Breast epithelium (tissue), 4 donors: Measurements from ENCODE around the gene GPR68. TPM values are rescaled to one million over a fixed set of nuclear protein-coding genes. Genes with fewer than 3 reads are reported as not detected.

Experiments
- DNase-seq, 2 donors: peaks; one replicate each; pipeline ENCODE4 v3.0.0-alpha.2; 2019; ENCODE audit warnings: low spot score in 2 of 2
- H3K27ac ChIP-seq, 2 donors: fragments of 200-600 bp; sonication (generic) in 1 of 2; one replicate each; pipeline ENCODE4 v1.5.1; 2016 to 2019; ENCODE audit warnings: mild to moderate bottlenecking in 1 of 2
- H3K27me3 ChIP-seq, 2 donors: fragments of 200-600 bp; sonication (generic) in 1 of 2; one replicate each; pipeline versions ENCODE4 v1.5.1 to v1.6.0; 2017 to 2019; ENCODE audit warnings: control low read depth in 1 of 2, mild to moderate bottlenecking in 1 of 2
- H3K36me3 ChIP-seq: fragments of 200-600 bp; one replicate; pipeline ENCODE4 v1.5.1; 2019
- H3K4me1 ChIP-seq, 2 donors: fragments of 200-600 bp; sonication (generic); one replicate each; pipeline ENCODE4 v1.5.1; 2016 to 2019; ENCODE audit warnings: control low read depth in 1 of 2
- H3K4me3 ChIP-seq, 3 donors: fragments of 200-600 bp; sonication (generic); 1 replicate in 2 of 3; 2 replicates in 1 of 3; pipeline ENCODE4 v1.5.1; 2016 to 2019; ENCODE audit warnings: mild to moderate bottlenecking in 3 of 3, moderate library complexity in 2 of 3
- H3K9me3 ChIP-seq, 2 donors: fragments of 200-600 bp; sonication (generic) in 1 of 2; one replicate each; pipeline ENCODE4 v1.5.1; 2016 to 2019; ENCODE audit warnings: control low read depth in 1 of 2
- POLR2A ChIP-seq: fragments of 450-650 bp; IDR thresholded peaks from one replicate; pipeline ENCODE4 v1.6.1; 2016; ENCODE audit warnings: antibody characterized with exemption, mild to moderate bottlenecking, moderate library complexity
- POLR2AphosphoS5 ChIP-seq, 3 donors: sonication (generic); formaldehyde crosslinking; IDR thresholded peaks; one replicate each; pipeline ENCODE4 v1.6.1; 2017; ENCODE audit warnings: antibody characterized with exemption in 3 of 3
- intact Hi-C: fragments of 100-400 bp; cut with DNase I; formaldehyde crosslinking; loops from one replicate; pipeline ENCODE4 v1.15.1; 2023; ENCODE audit warnings: low total_unique reads
- total RNA-seq, 3 donors: library from RNA; depleted of rRNA; stranded (reverse); fragments of >200 nt; gene quantifications; one replicate each; pipeline ENCODE4 v1.1.0, GENCODE V29; 2016
- TF ChIP-seq, protein P1 (sequence below), 3 donors: fragments of 450-650 bp; IDR thresholded peaks; one replicate each; pipeline ENCODE4 v1.5.1; 2016 to 2017; ENCODE audit warnings: antibody characterized with exemption in 3 of 3, mild to moderate bottlenecking in 3 of 3, moderate library complexity in 3 of 3

Gene GPR68
- total RNA-seq, 3 donors from 2014 or later = 0.32 to 0.66 (median 0.59) TPM

GRCh38 chr14:91257328-91258010 is 13.0 kb upstream of the GPR68 start:
- H3K27me3 ChIP-seq = no peaks in the 10 kb centered on the region
- H3K9me3 ChIP-seq = no peaks in the 10 kb centered on the region
- TF ChIP-seq POLR2A (no peak), POLR2AphosphoS5 (IDR thresholded peaks at IDR 0.05) (no peak)
- TF ChIP-seq, protein P1, sequence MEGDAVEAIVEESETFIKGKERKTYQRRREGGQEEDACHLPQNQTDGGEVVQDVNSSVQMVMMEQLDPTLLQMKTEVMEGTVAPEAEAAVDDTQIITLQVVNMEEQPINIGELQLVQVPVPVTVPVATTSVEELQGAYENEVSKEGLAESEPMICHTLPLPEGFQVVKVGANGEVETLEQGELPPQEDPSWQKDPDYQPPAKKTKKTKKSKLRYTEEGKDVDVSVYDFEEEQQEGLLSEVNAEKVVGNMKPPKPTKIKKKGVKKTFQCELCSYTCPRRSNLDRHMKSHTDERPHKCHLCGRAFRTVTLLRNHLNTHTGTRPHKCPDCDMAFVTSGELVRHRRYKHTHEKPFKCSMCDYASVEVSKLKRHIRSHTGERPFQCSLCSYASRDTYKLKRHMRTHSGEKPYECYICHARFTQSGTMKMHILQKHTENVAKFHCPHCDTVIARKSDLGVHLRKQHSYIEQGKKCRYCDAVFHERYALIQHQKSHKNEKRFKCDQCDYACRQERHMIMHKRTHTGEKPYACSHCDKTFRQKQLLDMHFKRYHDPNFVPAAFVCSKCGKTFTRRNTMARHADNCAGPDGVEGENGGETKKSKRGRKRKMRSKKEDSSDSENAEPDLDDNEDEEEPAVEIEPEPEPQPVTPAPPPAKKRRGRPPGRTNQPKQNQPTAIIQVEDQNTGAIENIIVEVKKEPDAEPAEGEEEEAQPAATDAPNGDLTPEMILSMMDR (IDR thresholded peaks at IDR 0.05) = no peak
- peaks cover 0 to 4% of the 10 kb centered on the region in 2 donors for H3K4me1 ChIP-seq
- no peak overlapping the region for H3K27ac ChIP-seq
- intact Hi-C loops = no loop called here
- no peak for DNase-seq
- H3K4me3 ChIP-seq = no peak overlapping the region
- no peaks in the 10 kb centered on the region for H3K36me3 ChIP-seq

DNA sequence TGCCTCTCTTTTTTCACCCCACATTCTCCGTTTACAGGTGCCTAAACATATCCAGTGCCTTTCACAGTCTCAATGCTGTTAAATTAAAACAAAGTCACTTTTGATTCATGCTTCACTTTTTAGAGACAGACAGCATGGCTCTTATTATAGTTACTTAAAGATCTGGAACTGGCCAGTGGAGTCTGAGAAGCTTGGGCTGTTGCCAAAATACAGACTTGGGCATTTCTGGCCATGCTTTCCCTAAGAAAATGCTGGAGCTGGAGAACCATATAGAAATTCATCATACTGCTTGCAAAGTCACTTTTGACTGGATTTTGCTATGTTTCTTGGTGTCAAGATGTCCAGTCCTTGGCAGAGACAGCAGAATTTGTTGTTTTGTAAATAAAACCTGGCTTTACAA is 12.2 kb upstream of the GPR68 start:
- TF ChIP-seq POLR2A (no peak), POLR2AphosphoS5 (IDR thresholded peaks at IDR 0.05) (no peak)
- TF ChIP-seq, protein P1 (IDR thresholded peaks at IDR 0.05) = no peak
- H3K9me3 ChIP-seq = no peaks in the 10 kb centered on the region
- H3K4me3 ChIP-seq = no peak overlapping the region
- no peaks in the 10 kb centered on the region for H3K36me3 ChIP-seq
- no peak overlapping the region for H3K27ac ChIP-seq
- peaks cover 0 to 4% of the 10 kb centered on the region in 2 donors for H3K4me1 ChIP-seq
- no peaks in the 10 kb centered on the region for H3K27me3 ChIP-seq
- intact Hi-C loops = no loop called here
- no peak for DNase-seq

GRCh38 chr14:91255026-91255695 is 10.7 kb upstream of the GPR68 start:
- no peaks in the 10 kb centered on the region for H3K36me3 ChIP-seq
- TF ChIP-seq, protein P1 (IDR thresholded peaks at IDR 0.05) = no peak
- TF ChIP-seq POLR2A (no peak), POLR2AphosphoS5 (IDR thresholded peaks at IDR 0.05) (no peak)
- H3K27ac ChIP-seq = no peak overlapping the region
- no peaks in the 10 kb centered on the region for H3K27me3 ChIP-seq
- intact Hi-C loops = no loop called here
- no peak for DNase-seq
- no peaks in the 10 kb centered on the region for H3K9me3 ChIP-seq
- peaks cover 0 to 4% of the 10 kb centered on the region in 2 donors for H3K4me1 ChIP-seq
- H3K4me3 ChIP-seq = no peak overlapping the region

DNA sequence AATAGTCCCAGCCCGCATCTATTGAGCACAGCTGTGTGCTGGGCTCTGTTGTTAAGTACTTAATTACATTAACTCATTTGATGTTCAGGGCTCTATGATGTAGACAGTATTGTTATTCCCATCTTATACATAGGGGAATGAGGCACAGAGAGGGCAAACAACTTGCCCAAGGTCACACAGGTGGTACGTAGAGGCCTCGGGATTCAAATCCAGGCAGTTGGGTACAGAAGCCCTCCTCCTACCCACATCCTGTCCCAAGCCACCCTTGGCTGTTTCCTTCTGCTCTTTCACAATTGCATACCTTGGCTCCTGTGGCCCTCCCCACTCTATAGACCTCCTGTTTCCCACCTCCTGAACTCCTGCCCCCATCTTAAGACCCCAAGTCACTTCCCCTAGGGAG is 10.0 kb upstream of the GPR68 start:
- TF ChIP-seq POLR2AphosphoS5 (IDR thresholded peaks at IDR 0.05) = no peak
- TF ChIP-seq, protein P1 (IDR thresholded peaks at IDR 0.05) = no peak
- TF ChIP-seq POLR2A = no peak
- Histone ChIP-seq H3K4me1 (peaks cover 0 to 4% of the 10 kb centered on the region in 2 donors), H3K9me3 (no peaks in the 10 kb centered on the region), H3K4me3 (no peak overlapping the region), H3K36me3 (no peaks in the 10 kb centered on the region), H3K27ac (no peak overlapping the region), H3K27me3 (no peaks in the 10 kb centered on the region)
- no peak for DNase-seq
- intact Hi-C loops = no loop called here

DNA sequence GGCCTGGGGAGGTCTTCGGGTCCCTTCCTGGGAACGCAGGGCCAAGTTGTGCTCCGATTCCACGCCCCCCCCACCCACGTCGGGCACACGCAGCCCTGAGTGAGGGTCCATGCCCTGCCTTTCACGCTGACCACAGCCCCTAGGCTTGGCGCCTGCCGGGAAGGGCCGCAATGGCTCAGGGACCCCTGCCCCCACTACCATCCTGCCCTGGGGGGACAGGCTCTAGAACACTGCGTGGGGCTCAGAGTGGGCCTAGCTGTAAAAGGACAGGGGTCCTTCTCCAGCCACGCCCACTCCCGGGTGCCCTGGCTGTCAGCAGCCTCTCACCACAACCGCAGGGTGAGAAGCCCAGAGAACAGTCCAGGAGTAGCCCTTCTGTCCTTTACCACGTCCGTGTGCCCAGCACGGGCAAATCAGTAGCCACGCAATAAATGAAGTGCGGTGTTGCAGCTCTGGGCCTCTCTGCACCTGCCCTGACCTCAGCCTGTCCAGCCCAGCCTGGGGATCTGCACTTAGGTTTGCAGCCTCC is 9.4 kb upstream of the GPR68 start:
- intact Hi-C loops = no loop called here
- no peak for DNase-seq
- Histone ChIP-seq H3K4me1 (peaks cover 0 to 4% of the 10 kb centered on the region in 2 donors), H3K27ac (peak overlapping the region; percentile 39 to 70), H3K4me3 (peak overlapping the region; percentile 48 to 70 (median 66)), H3K36me3 (no peaks in the 10 kb centered on the region), H3K27me3 (no peaks in the 10 kb centered on the region), H3K9me3 (no peaks in the 10 kb centered on the region)
- TF ChIP-seq, protein P1 (IDR thresholded peaks at IDR 0.05) = no peak
- TF ChIP-seq POLR2A (no peak), POLR2AphosphoS5 (IDR thresholded peaks at IDR 0.05) (no peak)
